SK-N-SH (cell line): Measurements from ENCODE around the gene SEC16A. TPM values are rescaled to one million over a fixed set of nuclear protein-coding genes. Genes with fewer than 3 reads are reported as not detected.

Experiments used
- CTCF ChIA-PET: fragments of 300-600, 350-600 bp; formaldehyde crosslinking; extraction: SDS; loops from one replicate; lab custom pipeline; 2021; lab: Yijun Ruan, JAX
- POLR2A ChIA-PET: fragments of 350-600 bp; sonication (Branson Sonifier 250); formaldehyde crosslinking; extraction: SDS; loops from one replicate; lab custom pipeline; 2020; ENCODE audit warnings: antibody characterized with exemption, inconsistent platforms; lab: Yijun Ruan, JAX
- DNase-seq: peaks from one replicate; pipeline ENCODE4 v3.0.0; 2012
- H2AFZ ChIP-seq: fragments of 200-600 bp; sonication (generic); 2 replicates; pipeline ENCODE4 v1.8.1; 2016; ENCODE audit warnings: antibody characterized with exemption, mild to moderate bottlenecking, low read depth
- H3F3A ChIP-seq: fragments of 200-600 bp; sonication (generic); replicated peaks from 2 replicates; pipeline ENCODE3; 2016; ENCODE audit warnings: antibody characterized with exemption, mild to moderate bottlenecking; ENCODE audit not compliant: insufficient read depth
- H3K27ac ChIP-seq, 2 experiments: fragments of 200-500 bp in 1 of 2; fragments of 200-600 bp in 1 of 2; sonication (Bioruptor generic) in 1 of 2; sonication (generic), shearing (Covaris generic) in 1 of 2; 2 replicates each; pipeline versions ENCODE4 v1.5.1 to v1.6.1; 2014 to 2016; ENCODE audit warnings: low read depth in 2 of 2, inconsistent platforms in 1 of 2, low read length in 1 of 2, mild to moderate bottlenecking in 1 of 2, mixed read lengths in 1 of 2
- H3K27me3 ChIP-seq: fragments of 200-600 bp; sonication (generic), shearing (Covaris generic); 2 replicates; pipeline ENCODE4 v1.6.1; 2016; ENCODE audit warnings: mixed run types; ENCODE audit not compliant: insufficient read depth
- H3K36me3 ChIP-seq, 2 experiments: fragments of 200-500 bp in 1 of 2; fragments of 200-600 bp in 1 of 2; sonication (Bioruptor generic) in 1 of 2; sonication (generic) in 1 of 2; replicated peaks in 1 of 2; 2 replicates each; pipeline versions ENCODE3 to v1.5.1; 2014 to 2016; ENCODE audit warnings: low read length in 1 of 2, mild to moderate bottlenecking in 1 of 2; ENCODE audit not compliant: insufficient read depth in 2 of 2, control insufficient read depth in 1 of 2
- H3K4me1 ChIP-seq, 2 experiments: fragments of 200-500 bp in 1 of 2; fragments of 200-600 bp in 1 of 2; sonication (Bioruptor generic) in 1 of 2; sonication (generic), shearing (Covaris generic) in 1 of 2; 2 replicates each; pipeline versions ENCODE4 v1.5.1 to v1.6.1; 2014 to 2016; ENCODE audit warnings: low read depth in 1 of 2, low read length in 1 of 2, mixed run types in 1 of 2; ENCODE audit not compliant: insufficient read depth in 2 of 2, control insufficient read depth in 1 of 2
- H3K4me2 ChIP-seq: fragments of 200-600 bp; sonication (generic), shearing (Covaris generic); 2 replicates; pipeline ENCODE4 v1.6.1; 2017; ENCODE audit warnings: mixed run types
- H3K4me3 ChIP-seq, 2 experiments: fragments of 200-500 bp in 1 of 2; fragments of 200-600 bp in 1 of 2; sonication (Bioruptor generic) in 1 of 2; sonication (generic), shearing (Covaris generic) in 1 of 2; 2 replicates each; pipeline versions ENCODE4 v1.5.1 to v1.8.1; 2014 to 2016; ENCODE audit warnings: low read depth in 2 of 2, inconsistent platforms in 1 of 2, low read length in 1 of 2, mild to moderate bottlenecking in 1 of 2, mixed read lengths in 1 of 2, moderate library complexity in 1 of 2
- H3K79me2 ChIP-seq: fragments of 200-600 bp; sonication (generic); 2 replicates; pipeline ENCODE4 v1.8.1; 2017; ENCODE audit warnings: mild to moderate bottlenecking; ENCODE audit not compliant: insufficient read depth
- H3K9ac ChIP-seq: fragments of 200-600 bp; sonication (generic); 2 replicates; pipeline ENCODE4 v1.6.1; 2017; ENCODE audit warnings: mixed run types
- H3K9me2 ChIP-seq: fragments of 200-600 bp; sonication (generic); 2 replicates; pipeline ENCODE4 v1.6.1; 2017; ENCODE audit warnings: mixed run types
- H3K9me3 ChIP-seq: fragments of 200-600 bp; sonication (generic); 2 replicates; pipeline ENCODE4 v1.6.1; 2017; ENCODE audit warnings: mixed run types, mild to moderate bottlenecking, moderate library complexity
- H4K20me1 ChIP-seq: fragments of 200-600 bp; sonication (generic); 2 replicates; pipeline ENCODE4 v1.6.1; 2017; ENCODE audit warnings: mild to moderate bottlenecking, mixed run types; ENCODE audit not compliant: insufficient read depth
- CHD2 ChIP-seq: fragments of 150-350 bp; IDR thresholded peaks from 2 replicates; pipeline ENCODE4 v1.6.1; 2018; ENCODE audit warnings: low read length; ENCODE audit not compliant: partially characterized antibody
- ELF1 ChIP-seq: IDR thresholded peaks from 2 replicates; pipeline ENCODE4 v1.4.0; 2012
- FOXJ3 ChIP-seq: sonication (generic); formaldehyde crosslinking; IDR thresholded peaks from 2 replicates; pipeline ENCODE4 v1.5.1; 2020; ENCODE audit warnings: mild to moderate bottlenecking, missing genetic modification reagents
- GATA2 ChIP-seq: sonication (generic); formaldehyde crosslinking; IDR thresholded peaks from 2 replicates; pipeline ENCODE4 v1.5.0; 2020; ENCODE audit warnings: mild to moderate bottlenecking, missing genetic modification reagents
- JUND ChIP-seq: IDR thresholded peaks from 2 replicates; pipeline ENCODE4 v1.4.0; 2012
- MAX ChIP-seq: IDR thresholded peaks from 2 replicates; pipeline ENCODE4 v1.4.0; 2012; ENCODE audit warnings: low read depth
- MXI1 ChIP-seq: IDR thresholded peaks from 2 replicates; pipeline ENCODE4 v1.6.1; 2012; ENCODE audit warnings: mild to moderate bottlenecking, low read depth, low read length, improper control_type of control experiment
- NRF1 ChIP-seq: IDR thresholded peaks from 2 replicates; pipeline ENCODE4 v1.6.1; 2012; ENCODE audit warnings: low read depth, mild to moderate bottlenecking, low read length
- REST ChIP-seq: IDR thresholded peaks from 2 replicates; pipeline ENCODE4 v1.6.1; 2012; ENCODE audit warnings: mild to moderate bottlenecking, low read depth, low read length, moderate library complexity
- RFX5 ChIP-seq: IDR thresholded peaks from 2 replicates; pipeline ENCODE4 v1.6.1; 2012; ENCODE audit warnings: mild to moderate bottlenecking, improper control_type of control experiment, low read length
- TAF1 ChIP-seq: IDR thresholded peaks from 2 replicates; pipeline ENCODE4 v1.6.1; 2012; ENCODE audit warnings: low read depth, mild to moderate bottlenecking, low read length, moderate library complexity, borderline replicate concordance
- USF1 ChIP-seq: IDR thresholded peaks from 2 replicates; pipeline ENCODE4 v1.4.0; 2012; ENCODE audit warnings: low read depth, borderline replicate concordance
- YY1 ChIP-seq: IDR thresholded peaks from 2 replicates; pipeline ENCODE4 v1.4.0; 2012; ENCODE audit warnings: low read depth, mild to moderate bottlenecking
- WGBS: methylation state at CpG from one replicate; pipeline ENCODE4 v1.1.6; 2017; ENCODE audit warnings: low lambda C conversion rate; 5-methylcytosine and 5-hydroxymethylcytosine counted together
- polyA plus RNA-seq, 3 experiments: library from polyadenylated mRNA; depleted of rRNA; stranded (reverse); fragments of >200 nt; gene quantifications; 2 replicates each; pipeline ENCODE4 v1.2.3, GENCODE V29; 2012

The SEC16A gene
- polyA plus RNA-seq, 1 of the 3 experiments (the other 2 are of a cell fraction) = 25.9 TPM

- Histone ChIP-seq H3K9me3 (no peaks in the 10 kb centered on the region), H3K9ac (no peak overlapping the region), H3K9me2 (no peaks in the 10 kb centered on the region), H3K4me2 (no peak overlapping the region), H3K4me3 (no peak overlapping the region), H3K36me3 (peaks cover 39 to 76% of the 10 kb centered on the region in 2 experiments), H4K20me1 (no peaks in the 10 kb centered on the region), H3K27me3 (no peaks in the 10 kb centered on the region), H3K79me2 (peaks cover 18% of the 10 kb centered on the region; the same call in 1 of the 2 replicates), H3K27ac (no peak overlapping the region), H3K4me1 (no peaks in the 10 kb centered on the region), H3F3A (no peaks in the 10 kb centered on the region), H2AFZ (no peak overlapping the region)
- WGBS = 96% methylated on average over 29 of the region's 48 CpGs
- CTCF ChIA-PET = no interaction called here
- POLR2A ChIA-PET = interaction anchor here (1.0 kb wide), 1 partner anchor 31 kb away, joined by 4 read pairs; no protein-coding TSS in a partner anchor
- TF ChIP-seq MAX (no peak), YY1 (no peak), ELF1 (no peak), NRF1 (no peak), CHD2 (no peak)
- no peak for DNase-seq
Measured at GRCh38 chr9:136418182-136419091, 64.4 kb downstream of the SEC16A start.

- no peaks in the 10 kb centered on the region for H3K27me3 ChIP-seq
- H3F3A ChIP-seq = no peaks in the 10 kb centered on the region
- 93% methylated on average over 17 of the region's 19 CpGs for WGBS
- H2AFZ ChIP-seq = no peak overlapping the region
- H3K79me2 ChIP-seq = peaks cover 33% of the 10 kb centered on the region
- H3K27ac ChIP-seq = no peak overlapping the region
- H4K20me1 ChIP-seq = peaks cover 2% of the 10 kb centered on the region
- no peak for DNase-seq
- ChIA-PET POLR2A (no interaction called here), CTCF (interaction anchor here (0.9 kb wide), 1 partner anchor 16 kb away, joined by 3 read pairs; the partner anchor contains the start of gene SNAPC4)
- peaks cover 47 to 75% of the 10 kb centered on the region in 2 experiments for H3K36me3 ChIP-seq
- no peak overlapping the region for H3K4me2 ChIP-seq
- no peak for TF ChIP-seq MAX
- TF ChIP-seq MXI1 = no peak
- no peak for TF ChIP-seq TAF1
- H3K4me1 ChIP-seq = peaks cover 0 to 3% of the 10 kb centered on the region in 2 experiments; a peak in 2 of 4 replicates
- H3K9ac ChIP-seq = no peak overlapping the region
- H3K9me2 ChIP-seq = no peaks in the 10 kb centered on the region
- H3K9me3 ChIP-seq = no peaks in the 10 kb centered on the region
- H3K4me3 ChIP-seq = no peak overlapping the region
Measured at GRCh38 chr9:136416914-136417313, 65.9 kb downstream of the SEC16A start.

GRCh38 chr9:136416427-136416826 lies 66.4 kb downstream of the SEC16A start:
- CTCF ChIA-PET = interaction anchor here (0.9 kb wide), 1 partner anchor 16 kb away, joined by 3 read pairs; the partner anchor contains the start of gene SNAPC4
- no peak for TF ChIP-seq GATA2 (CRISPR knock-in tag)
- TF ChIP-seq FOXJ3 (CRISPR knock-in tag) = no peak
- no peak for TF ChIP-seq MAX
- no peak for TF ChIP-seq JUND
- TF ChIP-seq RFX5 = no peak
- no peak for TF ChIP-seq REST
- no peak for TF ChIP-seq USF1
- TF ChIP-seq TAF1 = no peak

More at GRCh38 chr9:136416427-136416826, 66.4 kb downstream of the SEC16A start:
- H4K20me1 ChIP-seq = peaks cover 7% of the 10 kb centered on the region
- 93% methylated on average over 8 of the region's 8 CpGs for WGBS
- no peaks in the 10 kb centered on the region for H3F3A ChIP-seq
- no peak for DNase-seq
- peaks cover 38% of the 10 kb centered on the region for H3K79me2 ChIP-seq
- peaks cover 5 to 8% of the 10 kb centered on the region in 2 experiments; a peak in 3 of 4 replicates for H3K4me1 ChIP-seq
- POLR2A ChIA-PET = interaction anchor here (0.7 kb wide), 1 partner anchor 18 kb away, joined by 3 read pairs; no protein-coding TSS in a partner anchor
- peaks cover 47 to 73% of the 10 kb centered on the region in 2 experiments for H3K36me3 ChIP-seq
- H3K4me2 ChIP-seq = no peak overlapping the region
- no peaks in the 10 kb centered on the region for H3K27me3 ChIP-seq
- no peak overlapping the region for H2AFZ ChIP-seq
- H3K9ac ChIP-seq = no peak overlapping the region
- H3K27ac ChIP-seq = no peak overlapping the region
- H3K9me3 ChIP-seq = no peaks in the 10 kb centered on the region
- no peaks in the 10 kb centered on the region for H3K9me2 ChIP-seq
- no peak overlapping the region for H3K4me3 ChIP-seq
